ENCODE results near the gene LRIT3.

LRIT3 gene

GRCh38 chr4:109908731-109909130, 60.8 kb downstream of the LRIT3 start:
- no peak for DNase-seq (ENCODE audit: low read depth)

GRCh38 chr4:109910256-109910655, 62.3 kb downstream of the LRIT3 start:
- no peak for DNase-seq (ENCODE audit: low read depth)

GRCh38 chr4:109912706-109913595, 65.0 kb downstream of the LRIT3 start, which contains the start of gene EGF:
TSS of gene EGF (plus strand) at chr4:109912883. CDS start at chr4:109913336, 453 bp downstream.
- peak; percentile 35 for DNase-seq (ENCODE audit: low read depth)

- DNase-seq (ENCODE audit: low read depth), result no peak
These were observed 65.8 kb downstream of the LRIT3 start for GRCh38 chr4:109913596-109914241.

GRCh38 chr4:109914322-109914721, 66.4 kb downstream of the LRIT3 start:
- no peak for DNase-seq (ENCODE audit: low read depth)

GRCh38 chr4:109915385-109916026, 67.6 kb downstream of the LRIT3 start:
- DNase-seq (ENCODE audit: low read depth), result no peak

GRCh38 chr4:109916027-109916409, 68.1 kb downstream of the LRIT3 start:
- DNase-seq (ENCODE audit: low read depth), result no peak

GRCh38 chr4:109921384-109921808, 73.5 kb downstream of the LRIT3 start:
- peak; percentile 82 for DNase-seq (ENCODE audit: low read depth)

All from ELR (cell line).